ENCODE results near the gene RNF144B.

RNF144B gene

DNA sequence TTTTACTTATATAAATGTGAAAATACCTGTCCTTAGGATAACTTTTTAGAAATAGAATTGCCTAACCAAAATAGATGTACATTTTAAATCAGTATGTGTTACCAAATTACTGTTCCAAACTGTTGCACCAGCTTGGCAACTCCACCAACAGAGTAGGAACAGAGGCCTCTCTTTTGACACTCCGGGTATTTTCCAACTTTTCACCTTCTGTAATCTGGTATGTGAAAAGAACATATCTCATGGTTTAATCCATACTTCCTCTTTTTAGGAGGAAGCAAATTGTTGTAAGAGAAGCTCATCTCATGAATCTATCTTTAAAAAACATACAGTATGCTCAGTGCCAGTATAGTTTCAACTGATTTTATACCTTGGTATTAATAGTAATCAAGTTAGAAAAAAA, 24.9 kb downstream of the RNF144B start:
- DNase-seq: peak; percentile 95 to 99

DNA sequence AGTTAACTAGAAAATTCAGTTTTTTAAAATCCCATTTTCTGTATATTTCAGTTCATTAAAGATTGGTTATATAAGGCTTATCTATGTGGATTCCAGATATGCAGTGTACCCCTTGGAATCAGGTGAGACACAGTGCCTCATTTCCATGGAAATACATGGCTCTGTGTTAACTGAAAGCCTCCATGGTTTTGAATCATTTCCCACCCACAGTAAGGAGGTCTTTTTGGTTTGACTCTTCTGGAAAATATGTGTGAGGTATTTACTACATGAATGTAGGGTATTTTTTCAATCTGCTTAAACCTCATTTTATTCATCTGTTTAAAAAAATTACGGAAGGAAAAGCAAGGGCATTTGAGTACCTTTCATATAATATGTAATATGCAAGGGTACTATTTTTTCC, 25.5 kb downstream of the RNF144B start:
- DNase-seq: peak; percentile 34 to 42

DNA sequence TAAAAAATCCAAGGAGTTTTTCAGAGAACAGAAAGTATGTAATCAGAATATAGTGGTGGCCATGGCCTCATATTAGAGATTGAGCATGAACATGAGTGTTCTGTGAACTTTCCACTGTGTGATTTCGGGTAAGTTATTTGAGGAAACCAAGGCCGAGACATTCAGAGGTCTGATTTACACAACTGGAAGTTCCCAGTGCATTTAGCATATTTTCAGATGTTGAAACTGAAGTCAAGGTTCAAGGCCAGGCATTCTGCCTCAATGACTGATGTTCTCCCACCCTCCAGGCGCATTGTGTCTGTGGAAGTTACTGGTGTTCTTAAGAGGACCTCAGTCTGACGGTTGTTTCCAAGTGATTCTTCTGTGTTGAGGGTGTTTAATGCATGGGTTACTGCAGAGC, 26.2 kb downstream of the RNF144B start:
- peak; percentile 93 to 99 for DNase-seq

DNA sequence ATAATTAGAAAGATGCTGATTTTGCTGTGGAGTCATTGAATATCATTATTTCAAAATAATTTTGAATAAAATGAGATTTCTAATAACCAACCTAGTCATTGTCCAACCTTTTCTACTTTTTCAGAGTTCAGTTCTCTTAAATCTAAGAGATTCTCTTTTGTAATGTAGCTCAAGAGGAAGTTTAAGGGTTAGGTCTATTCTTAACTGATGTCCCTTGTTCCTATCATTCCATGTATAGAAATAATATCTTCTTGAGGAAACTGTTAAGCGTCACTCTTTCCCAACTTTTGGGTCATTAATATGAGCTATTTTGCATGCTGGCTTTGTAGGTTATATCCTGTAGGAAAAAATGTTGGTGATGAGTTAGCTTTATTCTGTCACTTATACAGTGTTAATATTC, 27.0 kb downstream of the RNF144B start:
- peak; percentile 76 to 81 for DNase-seq

DNA sequence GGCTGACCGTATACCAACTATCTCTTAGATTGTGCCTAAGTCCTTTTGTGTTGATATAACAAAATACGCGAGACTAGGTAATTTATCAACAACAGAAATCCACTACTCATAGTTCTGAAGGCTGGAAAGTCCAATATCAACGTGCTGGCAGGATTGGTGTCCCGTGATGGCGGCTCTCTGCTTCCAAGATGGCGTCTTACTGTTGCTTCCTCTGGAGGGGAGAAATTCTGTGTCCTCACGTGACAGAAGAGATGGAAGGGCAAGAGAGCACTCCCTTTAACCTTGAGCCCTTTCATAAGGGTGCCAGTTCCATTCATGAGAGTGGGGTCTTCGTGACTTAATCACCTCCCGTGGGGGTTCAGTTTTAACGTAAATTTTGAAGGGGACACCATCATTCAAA, 28.1 kb downstream of the RNF144B start:
- no peak for DNase-seq

DNA sequence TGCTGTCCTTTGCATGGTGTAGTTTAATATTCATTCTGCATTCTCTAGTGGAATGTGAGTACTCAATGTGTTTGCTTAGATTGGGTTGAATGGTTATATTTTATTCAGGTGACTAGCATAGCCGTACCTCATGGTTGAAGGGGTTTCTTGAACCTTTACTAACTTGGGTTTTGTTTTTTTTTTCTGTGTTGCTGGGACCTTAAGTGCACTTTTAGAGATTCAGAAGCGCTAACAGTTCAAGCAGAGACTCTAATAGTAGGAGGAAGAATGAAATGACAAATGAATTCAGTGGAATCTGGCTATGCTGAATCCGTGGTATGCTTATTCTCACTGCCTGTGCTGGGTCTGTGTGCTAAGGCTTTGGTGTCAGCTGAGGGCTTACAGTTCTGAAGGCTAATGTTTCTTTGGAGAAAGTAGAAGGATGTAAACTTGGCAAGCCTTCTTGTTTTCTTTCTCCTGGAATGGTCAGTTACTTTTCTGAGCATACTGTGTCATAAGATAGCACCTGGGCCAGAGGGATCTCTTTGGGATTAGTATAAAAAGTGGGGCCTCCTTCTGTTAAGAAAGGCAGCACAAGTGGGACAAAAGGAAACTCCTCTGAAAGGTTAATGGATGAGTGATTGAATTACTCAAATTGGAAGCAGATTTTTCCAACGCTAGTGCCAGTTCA, 28.7 kb downstream of the RNF144B start:
- no peak for DNase-seq

DNA sequence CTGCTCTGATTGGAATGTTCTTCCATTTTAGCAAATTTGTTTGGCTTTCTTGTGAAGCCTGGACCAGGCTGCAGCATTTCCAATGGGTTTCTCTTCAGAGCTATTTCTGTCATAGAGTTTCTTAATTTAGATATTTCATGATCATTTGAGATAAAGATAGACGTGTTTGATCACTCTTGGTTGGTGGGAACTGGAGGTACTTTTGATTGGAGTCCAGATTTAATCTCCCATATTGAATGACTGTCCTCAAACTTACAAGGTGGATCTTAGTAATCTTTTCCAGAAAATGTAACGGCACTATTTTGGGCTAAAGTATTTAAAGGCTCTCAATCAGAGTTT, 29.2 kb downstream of the RNF144B start:
- no peak for DNase-seq

DNA sequence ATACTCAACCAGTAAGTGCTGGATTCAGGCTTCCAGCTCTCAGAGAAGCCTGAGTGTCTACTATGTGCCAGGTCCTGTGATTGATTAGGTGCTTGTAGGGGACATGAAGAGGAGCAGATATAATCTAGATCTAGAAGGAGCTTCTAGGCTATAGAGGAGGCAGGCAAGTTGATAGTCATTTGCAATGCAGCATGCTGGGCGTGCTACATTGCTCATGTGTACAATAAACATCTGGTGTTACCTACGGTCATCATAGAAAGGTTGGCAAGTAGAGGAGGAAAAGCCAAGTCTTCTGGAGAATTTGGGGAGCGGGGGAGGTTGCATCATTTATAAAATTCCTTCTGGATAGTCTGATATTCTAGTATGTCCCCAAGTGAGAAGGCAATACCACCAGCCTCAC, 33.2 kb downstream of the RNF144B start:
- no peak for DNase-seq

DNA sequence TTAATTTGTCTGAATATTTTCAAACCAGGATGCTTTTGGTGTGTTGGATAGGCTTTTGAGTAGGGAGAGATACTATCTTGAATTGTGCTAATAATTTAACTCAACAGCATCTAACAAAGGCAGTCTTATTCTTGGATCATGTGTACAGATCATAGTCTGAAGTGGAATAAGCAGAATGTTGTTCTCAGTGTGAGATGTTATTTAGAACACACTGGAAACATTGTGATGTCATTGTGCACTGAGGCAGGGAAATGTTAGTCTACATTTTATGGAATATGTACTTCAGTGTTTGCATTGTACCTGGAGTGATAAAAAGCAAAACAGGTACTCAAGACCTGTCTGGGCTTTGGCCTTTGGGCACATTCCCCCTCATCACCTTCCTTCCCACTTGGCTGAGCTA, 35.0 kb downstream of the RNF144B start:
- no peak for DNase-seq

DNA sequence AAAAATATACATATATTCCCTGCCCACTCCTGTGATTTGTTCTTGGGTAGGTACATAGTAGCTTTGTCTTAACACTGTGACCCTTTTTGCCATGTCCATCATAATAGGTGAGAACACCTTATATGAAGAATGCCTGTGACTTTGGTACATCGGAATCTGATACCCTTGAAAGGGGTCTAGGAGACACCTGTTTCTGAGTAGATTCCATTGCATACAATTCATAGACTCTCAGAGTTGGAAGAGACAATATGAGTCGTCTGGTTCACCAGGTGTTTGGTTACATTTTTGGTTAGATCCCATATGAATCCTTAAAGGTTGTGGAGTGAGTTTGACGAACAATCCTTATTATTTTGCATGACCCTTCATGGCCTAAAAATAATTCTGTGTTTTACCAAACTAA, 36.3 kb downstream of the RNF144B start:
- no peak for DNase-seq

DNA sequence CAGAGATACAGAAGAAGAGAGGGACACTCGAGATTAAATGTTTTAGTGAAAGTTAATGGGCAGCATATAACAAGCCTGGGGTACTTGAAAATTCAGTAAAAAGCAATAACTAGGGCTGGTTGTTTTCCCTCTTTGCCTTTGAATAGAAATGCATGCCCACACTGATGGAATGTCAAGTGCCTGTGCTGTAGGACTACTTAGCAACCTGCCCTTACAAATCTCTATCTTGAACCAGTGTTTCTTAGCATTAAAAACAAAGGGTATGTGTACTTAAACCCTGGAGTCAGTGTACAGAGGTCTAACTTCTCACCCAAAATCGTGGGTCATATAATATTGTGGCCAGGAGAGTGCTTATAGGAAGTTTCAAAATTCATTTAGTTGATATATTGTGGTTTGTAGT, 37.1 kb downstream of the RNF144B start:
- no peak for DNase-seq

DNA sequence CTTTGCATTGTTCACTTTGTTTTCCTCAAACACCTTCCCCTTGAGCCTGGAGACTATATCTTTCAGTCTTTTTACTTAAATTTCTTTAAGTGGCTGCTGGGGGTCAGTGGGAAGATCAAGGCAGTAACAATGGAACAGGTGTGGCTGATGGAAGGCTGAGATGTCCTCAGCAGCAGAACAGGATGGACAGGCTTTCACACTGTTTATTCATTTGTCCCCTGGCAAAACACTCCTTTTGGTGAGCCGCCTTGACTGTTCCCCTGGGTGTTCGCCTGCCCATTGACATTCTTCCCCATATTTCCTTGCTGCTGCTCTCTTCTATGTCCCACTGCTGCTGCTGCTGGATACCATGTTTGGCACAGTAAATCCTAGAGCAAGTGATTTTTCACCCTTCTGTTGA, 38.1 kb downstream of the RNF144B start:
- DNase-seq: no peak

DNA sequence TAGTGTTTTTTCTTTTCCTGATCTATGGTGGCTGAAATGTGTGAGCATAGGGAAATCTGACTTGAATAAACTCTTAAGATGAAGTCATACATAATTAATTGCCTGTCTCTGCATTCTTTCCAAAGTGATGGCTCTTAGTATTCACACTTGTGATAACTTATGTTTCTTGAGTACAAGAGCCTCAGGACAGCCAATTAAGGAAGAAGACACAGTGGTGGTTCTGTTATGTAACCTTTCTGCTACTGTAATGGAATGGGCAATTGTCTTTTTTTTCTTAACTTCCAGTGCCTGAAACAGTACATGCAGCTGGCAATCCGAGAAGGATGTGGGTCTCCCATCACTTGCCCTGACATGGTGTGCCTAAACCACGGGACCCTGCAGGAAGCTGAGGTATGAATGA, 40.1 kb downstream of the RNF144B start:
- DNase-seq: no peak

DNA sequence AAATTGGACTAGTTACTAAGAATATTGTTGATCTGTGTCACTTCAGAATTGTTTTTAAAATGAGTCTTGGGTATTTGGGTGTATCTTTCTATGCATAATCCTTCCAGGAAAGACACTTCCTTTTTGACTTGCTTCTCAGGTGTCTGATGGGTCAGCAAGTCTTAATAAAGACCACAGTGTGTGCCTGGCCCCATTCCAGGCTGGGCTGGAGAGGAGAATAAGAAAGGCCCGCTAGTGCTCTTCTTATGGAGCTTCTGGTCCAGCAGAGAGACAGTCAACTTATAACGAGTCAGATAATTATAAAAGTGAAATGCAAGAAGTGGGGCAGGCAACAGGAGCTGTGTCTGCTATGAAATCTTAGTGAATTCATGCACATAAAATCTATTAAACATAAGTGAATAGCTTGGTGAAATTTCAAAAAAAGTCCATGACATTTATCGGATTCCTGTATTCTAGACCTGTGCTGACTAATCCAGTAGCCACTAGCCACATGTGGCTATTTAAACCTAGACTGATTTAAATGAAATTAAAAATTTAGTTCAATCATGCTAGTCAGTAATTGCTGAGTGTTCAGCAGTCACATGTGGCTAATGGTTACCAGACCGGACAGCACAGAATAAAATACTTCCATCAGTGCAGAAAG, 42.6 kb downstream of the RNF144B start:
- DNase-seq: no peak

DNA sequence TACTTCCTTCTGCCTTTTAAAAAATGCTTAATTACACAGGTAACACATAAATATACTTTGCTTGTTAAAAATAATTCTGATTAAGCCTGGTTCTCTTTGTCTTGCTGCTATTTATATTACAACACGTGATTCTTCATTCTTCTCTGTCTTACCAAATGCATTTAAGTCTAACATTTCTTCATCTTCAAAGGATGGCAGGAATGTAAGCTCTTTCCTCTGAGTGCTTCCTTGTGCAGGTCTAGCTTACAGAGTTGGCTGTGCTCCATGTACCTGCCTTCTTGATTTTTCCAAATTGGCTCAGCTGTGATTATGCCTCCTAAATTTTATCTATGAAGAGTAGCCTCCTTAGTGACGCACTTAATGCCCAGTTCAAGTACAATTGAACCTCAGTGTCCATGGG, 44.4 kb downstream of the RNF144B start:
- DNase-seq: no peak

DNA sequence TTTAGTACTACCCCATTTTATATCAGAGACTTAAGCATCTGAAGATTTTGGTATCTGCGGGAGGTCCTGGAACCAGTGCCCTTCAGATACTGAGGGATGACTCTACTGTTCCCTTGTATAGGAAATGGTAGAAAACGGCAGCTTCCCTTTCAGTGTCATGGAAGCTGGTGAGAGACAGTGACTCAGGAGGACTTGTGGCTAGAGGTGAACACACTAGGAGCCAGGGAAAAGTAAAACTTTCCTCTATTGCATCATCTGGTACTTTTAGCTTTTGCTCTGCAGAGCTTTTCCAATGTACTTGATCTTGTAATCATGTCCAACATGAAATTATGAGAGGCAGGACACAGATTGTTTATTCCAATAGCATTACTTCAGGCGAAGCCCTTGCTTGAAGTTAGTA, 45.0 kb downstream of the RNF144B start:
- DNase-seq: peak; percentile 95 to 96

DNA sequence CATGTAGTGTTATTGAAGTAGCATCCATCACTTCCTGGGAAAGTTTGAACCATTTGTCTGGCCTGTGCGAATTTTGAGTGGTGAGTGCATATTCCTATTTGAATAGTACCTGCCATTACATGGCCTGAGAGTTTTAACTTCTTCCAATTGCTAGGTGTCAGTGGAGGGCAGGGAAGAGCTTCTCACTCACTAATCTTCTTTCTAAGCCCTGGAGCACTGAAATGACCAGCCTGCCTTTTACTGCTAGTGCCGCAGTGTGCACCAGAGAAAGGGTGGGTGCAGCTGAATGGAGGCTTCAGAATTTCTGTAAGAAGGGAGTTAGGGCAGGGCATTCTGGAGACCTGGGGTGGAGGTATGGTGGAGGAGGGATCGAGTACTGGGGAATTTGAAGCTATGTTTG, 45.5 kb downstream of the RNF144B start:
- DNase-seq: no peak

DNA sequence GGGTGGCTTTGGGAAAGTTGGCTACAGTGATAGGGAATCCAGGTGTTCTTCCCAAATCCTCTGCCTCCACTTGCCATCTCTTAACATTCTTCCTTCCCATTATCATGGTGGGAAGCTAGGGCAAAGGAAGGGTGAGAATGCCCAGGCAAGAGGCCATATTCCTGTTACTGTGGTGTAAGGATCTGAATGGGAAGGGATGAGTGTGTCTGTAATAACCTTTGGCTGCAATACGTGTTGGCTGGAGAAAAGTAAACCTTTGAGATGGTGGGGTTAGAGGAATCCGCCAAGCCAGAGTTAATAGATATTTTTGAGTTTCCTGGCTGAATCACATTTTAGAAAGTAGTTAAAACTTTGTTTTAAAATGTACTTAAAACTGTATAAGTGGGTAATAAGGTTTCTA, 45.9 kb downstream of the RNF144B start:
- DNase-seq: no peak

DNA sequence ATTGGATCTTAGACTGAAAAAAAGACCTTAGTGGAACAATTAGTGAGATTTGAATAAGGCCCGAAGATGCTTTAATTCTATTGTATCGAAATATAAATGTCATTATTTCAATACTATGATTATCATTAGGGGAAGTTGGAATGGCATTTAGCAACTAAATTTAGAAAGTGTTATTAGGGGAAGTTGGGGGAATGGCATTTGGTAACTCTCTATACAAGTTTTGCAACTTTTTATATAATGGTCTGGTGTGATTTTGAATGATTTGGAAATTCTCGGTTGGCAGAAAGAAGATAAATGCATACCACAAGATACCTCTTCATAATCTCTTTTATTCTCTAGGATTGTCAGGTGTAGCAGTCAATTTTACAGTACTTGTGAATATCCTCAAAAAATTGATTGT, 49.2 kb downstream of the RNF144B start:
- peak; percentile 85 to 88 for DNase-seq

DNA sequence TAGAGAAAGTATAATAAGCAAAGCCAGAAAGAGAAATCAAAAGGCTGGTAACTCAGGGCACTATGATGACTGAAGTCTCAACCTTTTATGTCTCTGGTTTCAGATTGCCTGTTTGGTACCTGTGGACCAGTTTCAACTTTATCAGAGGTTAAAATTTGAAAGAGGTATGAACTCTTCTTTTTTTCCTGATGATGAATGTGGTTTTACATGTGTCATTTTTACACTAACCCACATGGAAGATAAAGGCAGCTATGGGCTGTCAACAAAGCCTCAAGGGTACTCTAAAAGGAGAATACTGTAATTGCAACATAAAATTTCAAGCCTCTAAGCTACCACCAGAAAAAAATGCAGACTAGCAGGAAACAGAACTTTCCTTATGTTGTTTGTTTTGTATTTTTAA, 52.4 kb downstream of the RNF144B start:
- DNase-seq: no peak

DNA sequence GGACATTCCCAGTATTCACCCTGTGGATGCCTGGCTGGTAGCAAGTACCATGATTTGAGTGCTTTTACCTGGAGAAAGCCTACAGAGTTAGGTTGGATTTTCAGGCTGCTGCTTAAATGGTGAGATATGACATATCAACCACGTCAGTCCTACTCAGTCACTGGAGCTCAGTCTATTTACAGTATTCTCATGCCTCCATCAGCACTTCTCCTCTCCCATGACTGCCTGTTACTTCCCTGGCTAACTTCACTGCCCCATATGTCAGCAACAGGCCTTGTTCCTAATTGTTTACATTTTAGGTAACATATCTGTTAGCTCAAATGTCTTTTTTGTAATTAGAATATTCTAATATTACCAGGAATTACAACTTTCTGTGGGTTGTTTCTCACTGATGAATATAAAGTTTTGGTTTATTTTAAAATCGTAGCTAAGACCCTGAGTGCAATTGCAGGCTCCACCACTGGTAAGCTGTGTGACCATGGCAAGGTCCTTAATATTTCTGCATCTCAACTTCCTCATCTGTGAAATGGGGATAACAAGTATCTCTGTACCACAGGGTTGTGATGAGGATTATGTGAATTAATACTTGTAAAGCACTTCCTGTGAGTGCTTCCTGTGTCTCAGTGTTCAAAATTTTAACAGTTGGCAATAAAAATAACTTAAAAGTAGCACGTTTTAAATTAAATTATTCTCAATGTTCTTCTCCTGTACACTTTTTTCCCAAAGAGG, 54.3 kb downstream of the RNF144B start:
- DNase-seq: peak in 1 of 2 donors; percentile 46

DNA sequence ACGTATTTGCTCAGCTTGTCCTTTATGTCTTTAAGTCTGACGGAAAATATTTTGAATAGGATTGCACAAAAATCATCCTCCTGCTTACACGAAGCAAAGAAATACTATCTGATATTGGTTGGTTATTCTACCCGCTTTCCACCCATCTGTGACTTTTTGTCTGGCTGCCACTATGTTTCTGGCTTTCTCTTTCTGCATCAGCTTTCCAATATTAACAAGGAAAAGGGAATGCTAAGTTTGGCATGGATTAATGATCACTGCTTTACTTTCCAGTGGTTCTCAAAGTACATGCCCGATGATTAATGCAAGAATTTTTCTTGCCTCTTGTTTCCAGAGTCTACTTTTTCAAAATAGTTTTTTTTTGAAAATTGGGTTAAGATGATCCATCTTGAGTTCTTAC, 57.0 kb downstream of the RNF144B start:
- DNase-seq: no peak

DNA sequence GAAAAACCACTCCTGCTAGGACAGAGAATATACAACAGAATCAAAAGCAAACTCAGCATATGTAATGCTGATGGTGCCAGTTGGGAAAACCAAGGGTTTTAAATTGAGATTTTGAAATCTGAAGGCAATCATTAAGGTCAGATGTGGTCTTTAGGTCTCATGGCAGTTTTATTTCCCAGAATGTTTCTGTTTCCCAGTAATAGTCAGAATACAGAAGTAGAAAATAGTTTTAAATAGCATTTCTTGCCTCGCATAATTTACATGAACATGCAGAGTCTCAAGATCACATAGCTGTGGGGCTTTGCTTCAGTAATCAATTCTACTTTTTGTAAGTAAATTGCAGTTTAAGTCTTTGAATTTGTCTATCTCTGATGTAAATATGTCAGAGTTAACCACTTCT, 58.1 kb downstream of the RNF144B start:
- DNase-seq: peak; percentile 60 to 63

DNA sequence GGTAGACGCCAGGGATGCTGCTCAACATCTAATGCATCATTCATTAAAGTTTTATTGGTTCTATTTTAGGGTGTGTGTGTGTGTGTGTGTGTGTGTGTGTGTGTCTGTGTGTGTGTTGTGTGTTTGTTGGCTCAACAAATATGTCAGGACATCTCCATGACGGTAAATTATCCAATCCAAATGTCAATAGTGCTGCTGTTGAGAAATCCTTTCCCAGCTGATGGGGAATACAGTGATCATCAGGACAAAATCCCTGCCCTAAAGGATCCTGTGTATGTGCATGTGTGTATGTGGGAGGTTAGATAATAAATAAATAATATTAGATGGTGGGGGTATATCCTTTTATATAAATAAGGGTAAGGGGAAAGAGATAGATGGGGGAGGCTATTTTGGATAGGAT, 59.6 kb downstream of the RNF144B start:
- DNase-seq: no peak

DNA sequence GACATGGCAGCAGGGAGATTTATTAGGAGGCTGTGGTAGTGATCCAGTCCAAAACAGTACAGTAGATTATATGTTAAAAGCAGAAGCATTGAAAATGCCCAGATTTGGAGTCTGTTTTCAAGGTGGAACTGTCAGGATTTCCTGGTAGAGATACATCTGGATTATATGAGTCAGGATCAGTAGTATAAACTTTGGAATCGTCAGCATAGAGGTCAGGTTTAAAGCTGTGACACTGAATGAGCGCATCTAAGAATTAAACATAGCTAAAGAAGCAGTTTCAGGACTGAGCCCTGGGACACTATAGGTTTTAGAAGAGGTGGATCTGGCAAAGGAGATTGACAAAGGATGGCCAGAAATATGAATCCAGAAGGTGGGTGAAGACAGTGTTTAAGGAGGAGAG, 60.4 kb downstream of the RNF144B start:
- no peak for DNase-seq

Measured in inflammatory macrophage treated with lipopolysaccharide for 1 hour (primary cell).